ENCODE measurements around the gene ENHO. TPM values are rescaled to one million over a fixed set of nuclear protein-coding genes. Genes with fewer than 3 reads are reported as not detected.

The ENHO gene
- polyA plus RNA-seq, 1 donor (not counting 4 experiments of a cell fraction or from before 2014, with no cell fraction given): not detected

DNA sequence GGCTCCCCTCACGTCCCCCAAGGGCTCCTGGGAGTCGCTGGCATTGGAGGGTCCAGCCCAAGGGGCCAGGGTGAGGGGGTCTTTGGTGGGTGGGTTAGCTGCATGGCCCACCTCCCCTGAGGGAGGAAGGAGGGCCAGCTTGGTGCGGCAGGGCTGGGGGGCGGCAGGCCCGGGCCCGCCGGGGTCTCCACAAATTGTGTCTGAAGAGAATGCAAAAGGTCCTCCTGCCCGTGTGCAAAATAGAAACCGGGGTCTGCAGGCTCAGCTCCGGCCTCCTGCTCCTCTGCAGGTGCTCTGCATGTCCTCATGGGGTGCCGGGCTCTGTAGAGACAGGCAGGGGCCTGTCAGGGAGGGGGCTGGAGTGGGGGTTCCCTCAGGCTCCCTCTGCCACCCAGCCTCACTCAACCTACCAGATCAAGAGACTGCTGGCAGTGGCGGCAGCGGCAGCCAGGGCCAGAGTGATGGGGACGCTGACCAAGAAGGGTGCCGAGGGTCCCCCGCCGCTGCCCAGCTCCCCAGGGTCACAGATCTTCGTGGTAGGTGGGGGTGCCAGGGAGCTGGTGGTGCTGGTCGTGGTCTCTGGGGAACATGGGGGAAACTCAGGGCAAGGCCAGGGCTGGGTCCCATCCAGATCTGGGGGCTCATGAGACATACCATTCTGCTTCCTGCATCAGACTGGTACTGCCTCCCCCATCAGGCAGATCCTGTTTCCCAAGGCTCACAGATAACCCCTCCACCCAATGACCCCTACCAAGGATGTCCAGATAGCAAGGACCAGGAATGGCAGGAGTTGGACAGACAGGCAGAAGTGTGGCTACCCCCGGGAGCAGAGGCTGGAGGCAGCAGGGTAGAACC lies 29.2 kb upstream of the ENHO start:
- FAIRE-seq (no peak), DNase-seq (ENCODE audit: low read depth, low spot score) (no peak)
- dilution Hi-C loops (cut with MboI; ENCODE audit: extremely low pct_ligation_motif_present, low sequenced_read_pairs): no loop called here
- Histone ChIP-seq H3K4me1 (ENCODE audit: control insufficient read depth, extremely low read depth, insufficient read depth, low read length) (no peaks in the 10 kb centered on the region), H3K4me2 (ENCODE audit: control insufficient read depth, extremely low read depth, insufficient read depth, low read depth, low read length) (no peak overlapping the region), H3K4me3 (ENCODE audit: control insufficient read depth in 2 of 3, extremely low read depth in 1 of 3, insufficient read depth in 2 of 3, low read depth in 1 of 3, low read length in 3 of 3) (no peak overlapping the region), H3K27me3 (ENCODE audit: control insufficient read depth, extremely low read depth, insufficient read depth, low read length) (peaks cover 35% of the 10 kb centered on the region), H3K9ac (ENCODE audit: control insufficient read depth, extremely low read depth, insufficient read depth, low read length) (no peak overlapping the region), H3K27ac (ENCODE audit: control insufficient read depth, insufficient read depth, low read length) (no peak overlapping the region), H3K9me3 (ENCODE audit: control insufficient read depth, low read depth, low read length) (no peaks in the 10 kb centered on the region), H2AFZ (ENCODE audit: control insufficient read depth, low read length) (no peak overlapping the region), H3K36me3 (ENCODE audit: control insufficient read depth in 2 of 2, extremely low read depth in 1 of 2, insufficient read depth in 2 of 2, low read length in 2 of 2) (no peaks in the 10 kb centered on the region), H3K79me2 (ENCODE audit: control insufficient read depth, insufficient read depth, low read length) (no peaks in the 10 kb centered on the region), H4K20me1 (ENCODE audit: control insufficient read depth, extremely low read depth, insufficient read depth, low read length) (peaks cover 6% of the 10 kb centered on the region), H3K9me1 (ENCODE audit: control insufficient read depth, extremely low read depth, insufficient read depth, low read length) (no peaks in the 10 kb centered on the region)
- TF ChIP-seq, protein P1, sequence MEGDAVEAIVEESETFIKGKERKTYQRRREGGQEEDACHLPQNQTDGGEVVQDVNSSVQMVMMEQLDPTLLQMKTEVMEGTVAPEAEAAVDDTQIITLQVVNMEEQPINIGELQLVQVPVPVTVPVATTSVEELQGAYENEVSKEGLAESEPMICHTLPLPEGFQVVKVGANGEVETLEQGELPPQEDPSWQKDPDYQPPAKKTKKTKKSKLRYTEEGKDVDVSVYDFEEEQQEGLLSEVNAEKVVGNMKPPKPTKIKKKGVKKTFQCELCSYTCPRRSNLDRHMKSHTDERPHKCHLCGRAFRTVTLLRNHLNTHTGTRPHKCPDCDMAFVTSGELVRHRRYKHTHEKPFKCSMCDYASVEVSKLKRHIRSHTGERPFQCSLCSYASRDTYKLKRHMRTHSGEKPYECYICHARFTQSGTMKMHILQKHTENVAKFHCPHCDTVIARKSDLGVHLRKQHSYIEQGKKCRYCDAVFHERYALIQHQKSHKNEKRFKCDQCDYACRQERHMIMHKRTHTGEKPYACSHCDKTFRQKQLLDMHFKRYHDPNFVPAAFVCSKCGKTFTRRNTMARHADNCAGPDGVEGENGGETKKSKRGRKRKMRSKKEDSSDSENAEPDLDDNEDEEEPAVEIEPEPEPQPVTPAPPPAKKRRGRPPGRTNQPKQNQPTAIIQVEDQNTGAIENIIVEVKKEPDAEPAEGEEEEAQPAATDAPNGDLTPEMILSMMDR (optimal IDR thresholded peaks at IDR 0.05 in 1 of 3, IDR thresholded peaks at IDR 0.05 in 1 of 3, conservative IDR thresholded peaks at IDR 0.05 in 1 of 3; ENCODE audit: extremely low read depth in 1 of 3, insufficient read depth in 2 of 3, low read length in 3 of 3): no peak
- TF ChIP-seq EZH2 (IDR thresholded peaks at IDR 0.05; ENCODE audit: low read length): no peak

DNA sequence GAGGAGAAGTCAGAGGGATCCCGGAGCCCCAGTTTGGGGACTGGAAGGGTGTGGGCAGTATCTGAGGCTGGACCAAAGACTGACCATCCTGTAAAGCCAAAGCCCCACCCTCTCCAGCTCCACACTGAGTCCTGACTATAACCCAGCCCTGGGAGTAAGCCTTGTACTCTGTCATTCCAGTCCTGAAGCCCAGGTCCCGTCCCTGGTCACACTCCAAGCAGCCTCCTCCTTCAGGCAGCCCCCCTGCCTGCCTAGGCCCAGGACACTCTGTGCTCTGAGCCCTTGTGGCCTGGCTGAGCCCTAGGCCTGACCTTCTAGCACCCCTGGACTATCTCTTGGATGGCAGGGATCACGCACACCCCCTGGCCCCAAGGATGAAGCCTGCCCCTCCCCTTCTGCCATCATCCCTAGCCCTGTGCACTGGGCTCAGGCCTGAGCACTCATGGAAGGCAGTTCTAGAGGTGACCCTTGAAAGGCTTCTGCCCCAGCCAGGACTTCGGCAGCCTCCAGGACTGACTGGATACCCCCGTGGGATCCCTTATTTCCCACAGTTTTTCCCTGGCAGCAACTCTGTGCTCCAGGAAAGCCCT lies 28.0 kb upstream of the ENHO start:
- dilution Hi-C loops (cut with MboI; ENCODE audit: extremely low pct_ligation_motif_present, low sequenced_read_pairs): no loop called here
- H3K27me3 ChIP-seq (ENCODE audit: control insufficient read depth, extremely low read depth, insufficient read depth, low read length): peaks cover 35% of the 10 kb centered on the region
- DNase-seq (ENCODE audit: low read depth, low spot score): no peak
- no peak overlapping the region for H3K9ac ChIP-seq (ENCODE audit: control insufficient read depth, extremely low read depth, insufficient read depth, low read length)
- no peaks in the 10 kb centered on the region for H3K9me1 ChIP-seq (ENCODE audit: control insufficient read depth, extremely low read depth, insufficient read depth, low read length)
- peaks cover 6% of the 10 kb centered on the region for H4K20me1 ChIP-seq (ENCODE audit: control insufficient read depth, extremely low read depth, insufficient read depth, low read length)
- H3K4me1 ChIP-seq (ENCODE audit: control insufficient read depth, extremely low read depth, insufficient read depth, low read length): no peaks in the 10 kb centered on the region
- H3K9me3 ChIP-seq (ENCODE audit: control insufficient read depth, low read depth, low read length): no peaks in the 10 kb centered on the region
- H3K79me2 ChIP-seq (ENCODE audit: control insufficient read depth, insufficient read depth, low read length): no peaks in the 10 kb centered on the region
- H3K4me2 ChIP-seq (ENCODE audit: control insufficient read depth, extremely low read depth, insufficient read depth, low read depth, low read length): no peak overlapping the region
- no peak for FAIRE-seq
- TF ChIP-seq, protein P1 (optimal IDR thresholded peaks at IDR 0.05 in 1 of 3, IDR thresholded peaks at IDR 0.05 in 1 of 3, conservative IDR thresholded peaks at IDR 0.05 in 1 of 3; ENCODE audit: extremely low read depth in 1 of 3, insufficient read depth in 2 of 3, low read length in 3 of 3): no peak
- no peak for TF ChIP-seq EZH2 (IDR thresholded peaks at IDR 0.05; ENCODE audit: low read length)
- H3K4me3 ChIP-seq (ENCODE audit: control insufficient read depth in 2 of 3, extremely low read depth in 1 of 3, insufficient read depth in 2 of 3, low read depth in 1 of 3, low read length in 3 of 3): no peak overlapping the region
- no peak overlapping the region for H2AFZ ChIP-seq (ENCODE audit: control insufficient read depth, low read length)
- no peaks in the 10 kb centered on the region for H3K36me3 ChIP-seq (ENCODE audit: control insufficient read depth in 2 of 2, extremely low read depth in 1 of 2, insufficient read depth in 2 of 2, low read length in 2 of 2)
- H3K27ac ChIP-seq (ENCODE audit: control insufficient read depth, insufficient read depth, low read length): no peak overlapping the region

Measured in keratinocyte (primary cell).